ENCODE results near the gene UAP1.
"Not testable (repeated sequence)": the region's sequence is repeated elsewhere in the genome, so short reads cannot be mapped to it uniquely, and the experiment has no call there.

The UAP1 gene

GRCh38 chr1:162565460-162565859 is 3.9 kb downstream of the UAP1 start:
- no peak for DNase-seq (ENCODE audit: low read depth)

GRCh38 chr1:162566870-162567269 is 5.3 kb downstream of the UAP1 start:
- DNase-seq (ENCODE audit: low read depth) = no peak

GRCh38 chr1:162568802-162569201 is 7.3 kb downstream of the UAP1 start:
- DNase-seq (ENCODE audit: low read depth) = no peak

GRCh38 chr1:162570718-162571117 is 9.2 kb downstream of the UAP1 start:
- DNase-seq (ENCODE audit: low read depth) = no peak

GRCh38 chr1:162571121-162571520 is 9.6 kb downstream of the UAP1 start:
- DNase-seq (ENCODE audit: low read depth) = not testable (repeated sequence)

GRCh38 chr1:162571696-162572095 is 10.2 kb downstream of the UAP1 start:
- DNase-seq (ENCODE audit: low read depth) = no peak

GRCh38 chr1:162573136-162573535 is 11.6 kb downstream of the UAP1 start:
- no peak for DNase-seq (ENCODE audit: low read depth)

- DNase-seq (ENCODE audit: low read depth) = no peak
Measured at GRCh38 chr1:162578071-162578700, 16.7 kb downstream of the UAP1 start.

GRCh38 chr1:162578936-162579335 is 17.4 kb downstream of the UAP1 start:
- no peak for DNase-seq (ENCODE audit: low read depth)

- no peak for DNase-seq (ENCODE audit: low read depth)
Measured at GRCh38 chr1:162580308-162580707, 18.8 kb downstream of the UAP1 start.

- DNase-seq (ENCODE audit: low read depth) = not testable (repeated sequence)
Measured at GRCh38 chr1:162582901-162583300, 21.4 kb downstream of the UAP1 start.

- DNase-seq (ENCODE audit: low read depth) = not testable (repeated sequence)
Measured at GRCh38 chr1:162585101-162585500, 23.6 kb downstream of the UAP1 start.

- no peak for DNase-seq (ENCODE audit: low read depth)
Measured at GRCh38 chr1:162587347-162587746, 25.8 kb downstream of the UAP1 start.

- DNase-seq (ENCODE audit: low read depth) = no peak
Measured at GRCh38 chr1:162587761-162588260, 26.3 kb downstream of the UAP1 start.

- DNase-seq (ENCODE audit: low read depth) = no peak
Measured at GRCh38 chr1:162590101-162590500, 28.6 kb downstream of the UAP1 start.

- no peak for DNase-seq (ENCODE audit: low read depth)
Measured at GRCh38 chr1:162590686-162591085, 29.2 kb downstream of the UAP1 start.

GRCh38 chr1:162596514-162597170 is 35.1 kb downstream of the UAP1 start:
- no peak for DNase-seq (ENCODE audit: low read depth)

- DNase-seq (ENCODE audit: low read depth) = no peak
Measured at GRCh38 chr1:162599451-162599850, 37.9 kb downstream of the UAP1 start.

GRCh38 chr1:162603117-162603516 is 41.6 kb downstream of the UAP1 start:
- not testable (repeated sequence) for DNase-seq (ENCODE audit: low read depth)

GRCh38 chr1:162605225-162605927 is 43.9 kb downstream of the UAP1 start:
- no peak for DNase-seq (ENCODE audit: low read depth)

GRCh38 chr1:162609306-162609705 is 47.8 kb downstream of the UAP1 start:
- DNase-seq (ENCODE audit: low read depth) = no peak

- DNase-seq (ENCODE audit: low read depth) = no peak
Measured at GRCh38 chr1:162612606-162613400, 51.3 kb downstream of the UAP1 start.
